Prostate gland (tissue), 2 donors: Measurements from ENCODE around the gene CD164L2.

ENCODE experiments used
- POLR2A ChIP-seq: fragments of 450-650 bp; IDR thresholded peaks from one replicate; pipeline ENCODE4 v1.6.1; 2016; ENCODE audit warnings: antibody characterized with exemption, mild to moderate bottlenecking
- POLR2AphosphoS5 ChIP-seq: sonication (generic); formaldehyde crosslinking; IDR thresholded peaks from one replicate; pipeline ENCODE4 v1.6.1; 2017; ENCODE audit warnings: antibody characterized with exemption
- TF ChIP-seq, protein P1 (sequence below), 4 experiments: fragments of 200-600 bp in 2 of 4; fragments of 450-650 bp in 2 of 4; sonication (generic) in 2 of 4; IDR thresholded peaks; 1 replicate in 3 of 4; 2 replicates in 1 of 4; pipeline ENCODE4 v1.5.1; 2016 to 2019; ENCODE audit warnings: antibody characterized with exemption in 4 of 4, mild to moderate bottlenecking in 2 of 4, moderate library complexity in 2 of 4

DNA sequence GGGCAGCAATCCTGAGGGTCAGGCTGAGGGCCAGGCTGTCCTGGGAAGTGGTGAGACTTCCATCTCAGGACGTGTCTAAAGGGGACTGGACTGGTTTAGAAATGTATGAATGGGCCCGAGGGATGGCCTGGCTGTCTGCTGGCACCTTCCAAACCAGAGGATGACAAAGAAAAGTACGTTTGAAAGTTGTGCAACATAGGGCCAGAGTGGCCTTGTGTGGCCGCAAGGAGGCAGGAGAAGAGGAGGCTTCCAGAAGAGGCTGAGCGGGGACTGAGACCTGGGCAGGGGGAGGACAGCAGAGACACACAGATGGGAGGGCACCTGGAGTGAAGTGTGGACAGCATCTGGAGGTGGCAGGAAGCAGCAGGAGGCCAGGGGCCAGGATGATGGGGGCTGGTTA lies 43.9 kb downstream of the CD164L2 start:
- TF ChIP-seq, protein P1, sequence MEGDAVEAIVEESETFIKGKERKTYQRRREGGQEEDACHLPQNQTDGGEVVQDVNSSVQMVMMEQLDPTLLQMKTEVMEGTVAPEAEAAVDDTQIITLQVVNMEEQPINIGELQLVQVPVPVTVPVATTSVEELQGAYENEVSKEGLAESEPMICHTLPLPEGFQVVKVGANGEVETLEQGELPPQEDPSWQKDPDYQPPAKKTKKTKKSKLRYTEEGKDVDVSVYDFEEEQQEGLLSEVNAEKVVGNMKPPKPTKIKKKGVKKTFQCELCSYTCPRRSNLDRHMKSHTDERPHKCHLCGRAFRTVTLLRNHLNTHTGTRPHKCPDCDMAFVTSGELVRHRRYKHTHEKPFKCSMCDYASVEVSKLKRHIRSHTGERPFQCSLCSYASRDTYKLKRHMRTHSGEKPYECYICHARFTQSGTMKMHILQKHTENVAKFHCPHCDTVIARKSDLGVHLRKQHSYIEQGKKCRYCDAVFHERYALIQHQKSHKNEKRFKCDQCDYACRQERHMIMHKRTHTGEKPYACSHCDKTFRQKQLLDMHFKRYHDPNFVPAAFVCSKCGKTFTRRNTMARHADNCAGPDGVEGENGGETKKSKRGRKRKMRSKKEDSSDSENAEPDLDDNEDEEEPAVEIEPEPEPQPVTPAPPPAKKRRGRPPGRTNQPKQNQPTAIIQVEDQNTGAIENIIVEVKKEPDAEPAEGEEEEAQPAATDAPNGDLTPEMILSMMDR (IDR thresholded peaks at IDR 0.05) = no peak
- TF ChIP-seq POLR2AphosphoS5 (no peak), POLR2A (no peak)
